B cell (primary cell): ENCODE data around the gene ZNF579.

ENCODE experiments used
- EZH2 ChIP-seq: IDR thresholded peaks from 2 replicates; pipeline ENCODE4 v1.6.1; 2012; ENCODE audit warnings: borderline replicate concordance, low read depth, mild to moderate bottlenecking, moderate library complexity, low read length; ENCODE audit not compliant: insufficient read depth, poor library complexity, severe bottlenecking
- TF ChIP-seq, protein P1 (sequence below): fragments of 200-600 bp; IDR thresholded peaks from one replicate; pipeline ENCODE4 v1.8.0; 2022; ENCODE audit warnings: antibody characterized with exemption, mild to moderate bottlenecking

- TF ChIP-seq, protein P1, sequence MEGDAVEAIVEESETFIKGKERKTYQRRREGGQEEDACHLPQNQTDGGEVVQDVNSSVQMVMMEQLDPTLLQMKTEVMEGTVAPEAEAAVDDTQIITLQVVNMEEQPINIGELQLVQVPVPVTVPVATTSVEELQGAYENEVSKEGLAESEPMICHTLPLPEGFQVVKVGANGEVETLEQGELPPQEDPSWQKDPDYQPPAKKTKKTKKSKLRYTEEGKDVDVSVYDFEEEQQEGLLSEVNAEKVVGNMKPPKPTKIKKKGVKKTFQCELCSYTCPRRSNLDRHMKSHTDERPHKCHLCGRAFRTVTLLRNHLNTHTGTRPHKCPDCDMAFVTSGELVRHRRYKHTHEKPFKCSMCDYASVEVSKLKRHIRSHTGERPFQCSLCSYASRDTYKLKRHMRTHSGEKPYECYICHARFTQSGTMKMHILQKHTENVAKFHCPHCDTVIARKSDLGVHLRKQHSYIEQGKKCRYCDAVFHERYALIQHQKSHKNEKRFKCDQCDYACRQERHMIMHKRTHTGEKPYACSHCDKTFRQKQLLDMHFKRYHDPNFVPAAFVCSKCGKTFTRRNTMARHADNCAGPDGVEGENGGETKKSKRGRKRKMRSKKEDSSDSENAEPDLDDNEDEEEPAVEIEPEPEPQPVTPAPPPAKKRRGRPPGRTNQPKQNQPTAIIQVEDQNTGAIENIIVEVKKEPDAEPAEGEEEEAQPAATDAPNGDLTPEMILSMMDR = no peak
- no peak for TF ChIP-seq EZH2
These were observed 14.4 kb upstream of the ZNF579 start for GRCh38 chr19:55594996-55595545.
